Measurements from ENCODE around the gene NIN. TPM values are rescaled to one million over a fixed set of nuclear protein-coding genes. Genes with fewer than 3 reads are reported as not detected.
A peak's percentile ranks its signal among the peaks of the same experiment; 100 is the strongest.

Gene NIN
- total RNA-seq, 1 donor = 40.2 TPM

DNA sequence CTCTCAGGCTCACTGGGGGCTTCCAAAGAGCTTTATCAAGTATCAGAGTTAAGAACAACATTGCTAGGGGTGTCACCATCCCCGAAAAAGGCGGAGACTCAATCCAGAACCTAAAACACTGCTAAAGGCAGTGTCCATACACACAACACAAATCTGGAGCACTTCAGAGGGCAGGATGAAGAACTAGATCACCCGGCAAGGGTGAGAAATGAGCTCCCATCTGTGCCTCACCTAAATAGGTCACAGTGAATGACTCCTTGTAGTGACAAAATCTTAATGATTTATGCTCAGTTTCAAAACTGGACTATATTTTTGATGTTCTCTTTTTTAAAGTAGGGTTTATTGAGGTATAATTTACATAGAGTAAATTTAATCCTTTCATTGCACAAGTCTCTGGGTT is 25.6 kb downstream of the NIN start:
- Histone ChIP-seq H3K79me2 (ENCODE audit: insufficient read depth, low read length) (peaks cover 27% of the 10 kb centered on the region), H3K4me1 (ENCODE audit: insufficient read depth, low read length) (peaks cover 33% of the 10 kb centered on the region), H3K9me3 (ENCODE audit: low read depth, low read length) (no peaks in the 10 kb centered on the region), H3K27me3 (ENCODE audit: insufficient read depth, low read length) (no peaks in the 10 kb centered on the region), H4K20me1 (ENCODE audit: insufficient read depth, low read length) (peaks cover 2% of the 10 kb centered on the region), H3K36me3 (ENCODE audit: insufficient read depth, low read length) (no peaks in the 10 kb centered on the region), H3K4me3 (ENCODE audit: insufficient read depth, low read length) (no peak overlapping the region), H3K27ac (ENCODE audit: low read depth, low read length) (peak overlapping the region; percentile 13), H2AFZ (ENCODE audit: low read length) (no peak overlapping the region), H3K4me2 (ENCODE audit: insufficient read depth, low read length) (no peak overlapping the region)
- DNase-seq (ENCODE audit: insufficient read length, low spot score, missing footprints) = no peak
- TF ChIP-seq, protein P1, sequence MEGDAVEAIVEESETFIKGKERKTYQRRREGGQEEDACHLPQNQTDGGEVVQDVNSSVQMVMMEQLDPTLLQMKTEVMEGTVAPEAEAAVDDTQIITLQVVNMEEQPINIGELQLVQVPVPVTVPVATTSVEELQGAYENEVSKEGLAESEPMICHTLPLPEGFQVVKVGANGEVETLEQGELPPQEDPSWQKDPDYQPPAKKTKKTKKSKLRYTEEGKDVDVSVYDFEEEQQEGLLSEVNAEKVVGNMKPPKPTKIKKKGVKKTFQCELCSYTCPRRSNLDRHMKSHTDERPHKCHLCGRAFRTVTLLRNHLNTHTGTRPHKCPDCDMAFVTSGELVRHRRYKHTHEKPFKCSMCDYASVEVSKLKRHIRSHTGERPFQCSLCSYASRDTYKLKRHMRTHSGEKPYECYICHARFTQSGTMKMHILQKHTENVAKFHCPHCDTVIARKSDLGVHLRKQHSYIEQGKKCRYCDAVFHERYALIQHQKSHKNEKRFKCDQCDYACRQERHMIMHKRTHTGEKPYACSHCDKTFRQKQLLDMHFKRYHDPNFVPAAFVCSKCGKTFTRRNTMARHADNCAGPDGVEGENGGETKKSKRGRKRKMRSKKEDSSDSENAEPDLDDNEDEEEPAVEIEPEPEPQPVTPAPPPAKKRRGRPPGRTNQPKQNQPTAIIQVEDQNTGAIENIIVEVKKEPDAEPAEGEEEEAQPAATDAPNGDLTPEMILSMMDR (IDR thresholded peaks at IDR 0.05; ENCODE audit: extremely low read depth, low read depth, low read length) = no peak

DNA sequence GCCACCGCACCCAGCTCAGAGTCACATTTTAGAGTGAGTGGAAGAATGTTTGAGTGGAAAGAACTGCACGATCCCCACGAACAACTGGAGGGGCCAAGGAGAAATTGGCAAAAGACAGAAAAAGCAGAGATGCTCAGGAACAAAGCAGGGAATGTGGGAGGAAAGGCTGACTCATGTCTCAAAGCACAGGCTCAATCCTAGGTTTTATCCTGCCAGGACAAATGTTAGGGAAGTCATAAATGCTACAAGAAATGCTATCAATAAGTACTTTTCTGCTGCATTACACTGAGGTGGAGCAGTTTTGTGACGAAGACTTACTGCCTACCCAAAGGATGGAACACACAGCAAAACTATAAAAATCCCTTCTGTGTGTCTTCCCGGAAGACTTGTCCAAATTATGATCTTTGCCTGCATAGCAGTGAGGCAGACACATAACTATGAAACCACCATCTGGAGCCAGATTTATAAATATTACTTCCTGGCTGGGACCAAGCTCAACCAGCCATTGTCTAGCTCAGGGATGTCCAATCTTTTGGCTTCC is 26.7 kb downstream of the NIN start:
- peak overlapping the region; percentile 19 for H3K4me3 ChIP-seq (ENCODE audit: insufficient read depth, low read length)
- H3K36me3 ChIP-seq (ENCODE audit: insufficient read depth, low read length) = no peaks in the 10 kb centered on the region
- H3K27ac ChIP-seq (ENCODE audit: low read depth, low read length) = peak overlapping the region; percentile 86
- TF ChIP-seq, protein P1 (IDR thresholded peaks at IDR 0.05; ENCODE audit: extremely low read depth, low read depth, low read length) = no peak
- no peaks in the 10 kb centered on the region for H3K9me3 ChIP-seq (ENCODE audit: low read depth, low read length)
- H3K79me2 ChIP-seq (ENCODE audit: insufficient read depth, low read length) = peaks cover 27% of the 10 kb centered on the region
- DNase-seq (ENCODE audit: insufficient read length, low spot score, missing footprints) = peak; percentile 69
- peaks cover 2% of the 10 kb centered on the region for H4K20me1 ChIP-seq (ENCODE audit: insufficient read depth, low read length)
- peaks cover 39% of the 10 kb centered on the region for H3K4me1 ChIP-seq (ENCODE audit: insufficient read depth, low read length)
- H3K27me3 ChIP-seq (ENCODE audit: insufficient read depth, low read length) = no peaks in the 10 kb centered on the region
- H3K4me2 ChIP-seq (ENCODE audit: insufficient read depth, low read length) = peak overlapping the region; percentile 59
- H2AFZ ChIP-seq (ENCODE audit: low read length) = peak overlapping the region; percentile 39

DNA sequence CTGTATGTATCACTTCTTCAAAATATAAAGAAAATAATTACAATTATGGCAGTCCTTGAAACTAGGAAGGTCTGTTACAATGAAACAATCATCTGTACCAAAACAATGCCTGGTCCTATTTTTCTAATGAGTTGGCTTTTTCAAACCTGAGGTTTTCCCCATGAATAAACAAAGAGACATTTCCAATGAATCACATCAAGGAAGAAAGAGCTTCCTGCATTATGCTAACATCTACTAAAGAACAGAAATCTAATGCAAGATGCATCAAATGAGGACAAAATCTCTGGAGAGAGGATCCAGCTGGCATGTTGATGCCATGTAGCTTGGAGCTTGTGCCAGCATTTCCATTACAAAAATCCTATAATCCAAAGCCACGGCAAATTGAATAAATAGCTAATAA is 29.3 kb downstream of the NIN start:
- Histone ChIP-seq H3K27me3 (ENCODE audit: insufficient read depth, low read length) (no peaks in the 10 kb centered on the region), H4K20me1 (ENCODE audit: insufficient read depth, low read length) (peaks cover 6% of the 10 kb centered on the region), H3K4me2 (ENCODE audit: insufficient read depth, low read length) (peak overlapping the region; percentile 3), H3K4me1 (ENCODE audit: insufficient read depth, low read length) (peaks cover 42% of the 10 kb centered on the region), H3K36me3 (ENCODE audit: insufficient read depth, low read length) (peaks cover 3% of the 10 kb centered on the region), H2AFZ (ENCODE audit: low read length) (no peak overlapping the region), H3K4me3 (ENCODE audit: insufficient read depth, low read length) (no peak overlapping the region), H3K9me3 (ENCODE audit: low read depth, low read length) (no peaks in the 10 kb centered on the region), H3K27ac (ENCODE audit: low read depth, low read length) (peak overlapping the region; percentile 43), H3K79me2 (ENCODE audit: insufficient read depth, low read length) (peaks cover 21% of the 10 kb centered on the region)
- TF ChIP-seq, protein P1 (IDR thresholded peaks at IDR 0.05; ENCODE audit: extremely low read depth, low read depth, low read length) = no peak
- peak; percentile 78 for DNase-seq (ENCODE audit: insufficient read length, low spot score, missing footprints)

DNA sequence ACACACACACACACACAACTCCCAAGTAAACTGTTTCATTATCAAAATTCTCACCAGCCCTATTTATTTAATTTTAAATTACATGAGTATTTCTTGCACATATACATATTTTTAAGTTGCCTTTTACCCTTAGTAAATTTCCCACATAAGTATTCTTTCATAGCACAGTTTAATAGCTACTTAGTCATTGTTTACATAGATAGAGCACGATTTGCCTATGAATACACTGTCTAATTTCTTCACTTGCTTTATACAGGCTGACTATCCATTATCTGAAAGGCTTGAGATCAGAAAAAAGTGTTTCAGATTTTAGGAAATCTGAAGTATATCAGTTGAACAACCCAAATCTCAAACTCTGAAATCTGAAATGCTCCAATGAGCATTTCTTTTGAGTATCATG is 30.9 kb downstream of the NIN start:
- H3K27me3 ChIP-seq (ENCODE audit: insufficient read depth, low read length) = no peaks in the 10 kb centered on the region
- peaks cover 26% of the 10 kb centered on the region for H3K79me2 ChIP-seq (ENCODE audit: insufficient read depth, low read length)
- peaks cover 52% of the 10 kb centered on the region for H3K4me1 ChIP-seq (ENCODE audit: insufficient read depth, low read length)
- H3K4me2 ChIP-seq (ENCODE audit: insufficient read depth, low read length) = no peak overlapping the region
- no peak overlapping the region for H3K4me3 ChIP-seq (ENCODE audit: insufficient read depth, low read length)
- H4K20me1 ChIP-seq (ENCODE audit: insufficient read depth, low read length) = peaks cover 6% of the 10 kb centered on the region
- H3K36me3 ChIP-seq (ENCODE audit: insufficient read depth, low read length) = peaks cover 3% of the 10 kb centered on the region
- DNase-seq (ENCODE audit: insufficient read length, low spot score, missing footprints) = no peak
- H3K9me3 ChIP-seq (ENCODE audit: low read depth, low read length) = no peaks in the 10 kb centered on the region
- TF ChIP-seq, protein P1 (IDR thresholded peaks at IDR 0.05; ENCODE audit: extremely low read depth, low read depth, low read length) = no peak
- no peak overlapping the region for H2AFZ ChIP-seq (ENCODE audit: low read length)
- H3K27ac ChIP-seq (ENCODE audit: low read depth, low read length) = no peak overlapping the region
